ENCODE measurements around the gene VCX.
"Not testable (repeated sequence)": the region's sequence is repeated elsewhere in the genome, so short reads cannot be mapped to it uniquely, and the experiment has no call there.

VCX gene

DNA sequence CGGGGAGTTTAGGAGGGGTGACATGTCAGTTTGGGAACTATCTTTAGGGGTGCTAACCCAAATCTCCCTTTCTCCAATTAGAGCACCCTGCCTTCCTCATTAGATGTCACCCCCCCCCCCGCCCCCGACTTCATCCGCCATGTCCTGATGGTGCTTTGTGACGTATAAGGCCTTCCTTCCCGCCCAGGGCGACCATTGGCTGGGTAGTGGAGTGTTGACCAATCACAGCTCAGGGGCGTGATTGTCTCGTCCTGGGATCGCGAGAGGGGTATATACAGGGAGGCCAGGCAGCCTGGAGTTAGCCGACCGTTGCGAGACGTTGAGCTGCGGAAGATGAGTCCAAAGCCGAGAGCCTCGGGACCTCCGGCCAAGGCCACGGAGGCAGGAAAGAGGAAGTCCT lies at the start of gene VCX:
Gene VCX (plus strand): TSS at position 301 of the 400 bp plus-strand sequence. CDS start 33 bp downstream, at position 334.
- DNase-seq (ENCODE audit: low spot score): not testable (repeated sequence)

DNA sequence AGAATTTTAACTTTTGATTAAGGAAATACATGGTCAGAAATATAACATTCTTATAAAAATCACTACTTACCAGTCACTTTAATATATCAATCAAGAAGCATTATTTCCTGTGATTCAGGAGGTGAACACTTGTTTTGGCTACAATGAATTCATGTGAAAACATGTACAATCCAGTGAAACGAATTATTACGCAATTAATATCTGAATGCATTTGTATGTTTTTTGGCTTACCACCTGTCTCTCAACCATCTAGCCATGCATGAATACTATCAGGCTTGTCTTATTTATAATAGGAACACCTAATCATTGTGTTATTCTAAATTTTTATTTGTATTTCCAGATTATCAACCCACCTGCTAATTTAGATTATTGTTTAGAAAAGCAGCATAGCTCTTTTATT lies 44.6 kb upstream of the VCX start:
- no peak for DNase-seq (ENCODE audit: low spot score)

- DNase-seq (ENCODE audit: low spot score): peak; percentile 0
Observed at GRCh38 chrX:7801711-7802110, 41.3 kb upstream of the VCX start.

DNA sequence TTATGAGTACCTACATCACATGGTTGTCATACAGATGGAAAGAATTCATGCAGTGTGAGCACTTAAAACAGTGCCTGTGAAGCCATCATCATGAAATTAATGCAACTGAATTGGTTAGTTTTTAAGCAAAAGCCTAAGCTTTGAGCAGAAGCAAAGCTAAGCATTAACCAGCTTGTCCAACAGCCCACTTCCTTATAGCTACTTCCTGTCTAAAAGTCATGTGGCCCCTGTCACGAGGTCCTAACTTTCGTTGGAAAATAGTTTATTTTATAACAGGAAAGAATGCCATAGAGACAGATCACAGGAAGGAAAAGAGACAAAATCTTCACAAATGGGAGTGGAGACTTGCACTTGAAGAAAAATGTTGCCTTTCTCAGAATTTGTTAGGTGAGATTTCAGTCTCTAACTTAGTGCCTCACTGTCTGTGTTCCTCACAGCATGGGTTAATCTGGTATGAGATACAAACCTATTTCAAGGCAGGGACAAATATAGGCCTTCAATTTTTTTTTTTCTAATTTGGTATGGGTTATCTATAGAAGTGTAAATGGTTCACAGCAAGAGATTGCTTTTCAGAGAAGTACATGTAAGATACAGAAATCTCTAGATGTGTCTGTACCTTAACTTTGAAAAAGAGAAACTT lies 27.7 kb upstream of the VCX start:
- DNase-seq (ENCODE audit: low spot score): no peak

GRCh38 chrX:7828594-7828993 lies 14.4 kb upstream of the VCX start:
- no peak for DNase-seq (ENCODE audit: low spot score)

DNA sequence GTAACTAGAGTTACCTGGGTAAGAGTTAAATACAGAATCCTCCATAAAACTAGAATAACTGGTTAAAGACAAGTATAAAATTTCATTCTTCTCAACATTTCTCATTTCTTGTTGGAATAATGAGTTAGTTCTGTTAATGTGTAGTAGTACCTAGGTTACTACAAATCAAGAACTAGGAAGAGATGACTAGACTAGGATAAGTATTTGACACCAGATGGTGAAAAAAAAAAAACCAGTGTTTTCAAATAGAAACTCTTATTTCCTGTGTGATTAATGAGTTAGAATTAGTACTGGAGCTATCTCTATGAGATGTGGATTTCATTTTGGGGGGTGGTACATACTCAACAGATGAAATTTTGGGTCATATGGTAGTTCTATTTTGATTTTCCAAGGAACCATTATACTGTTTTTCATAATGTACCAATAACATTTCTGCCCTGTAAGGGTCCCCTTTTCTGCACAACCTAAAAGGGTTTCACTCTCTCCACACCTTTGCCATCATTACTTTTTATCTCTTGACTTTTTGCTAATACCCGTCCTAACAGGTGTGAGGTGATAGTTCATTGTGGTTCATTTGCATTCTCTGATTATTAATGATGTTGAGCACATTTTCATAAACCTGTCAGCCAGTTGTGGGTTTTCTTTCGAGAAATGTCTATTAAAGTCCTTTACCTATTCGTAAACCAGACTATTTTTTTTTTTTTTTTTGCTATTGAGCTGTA lies 1.7 kb upstream of the VCX start:
- DNase-seq (ENCODE audit: low spot score): no peak

DNA sequence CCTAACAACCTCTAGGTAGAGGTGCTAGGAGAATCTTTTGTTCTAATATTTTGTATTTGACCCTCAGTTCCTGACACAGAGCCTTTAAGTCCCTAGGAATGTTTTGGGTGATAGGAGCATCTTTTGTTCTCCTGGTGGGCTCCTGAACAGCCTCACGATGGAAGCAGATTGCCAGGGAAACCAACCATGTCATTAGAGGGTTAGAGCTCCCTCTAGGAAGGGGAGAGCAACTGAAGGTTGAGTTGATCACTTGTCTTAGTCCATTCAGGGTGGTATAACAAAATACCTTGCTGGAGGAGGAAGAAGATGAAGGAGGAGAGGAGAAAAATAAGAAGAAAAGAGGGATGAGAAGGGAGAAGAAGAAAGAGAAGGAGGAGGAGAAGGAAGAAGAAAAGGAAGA lies 9.2 kb downstream of the VCX start:
- DNase-seq (ENCODE audit: low spot score): no peak

GRCh38 chrX:7872042-7872441 lies 29.1 kb downstream of the VCX start:
- no peak for DNase-seq (ENCODE audit: low spot score)

GRCh38 chrX:7876957-7877356 lies 34.0 kb downstream of the VCX start:
- DNase-seq (ENCODE audit: low spot score): no peak

- DNase-seq (ENCODE audit: low spot score): peak; percentile 5
Observed at GRCh38 chrX:7889135-7889534, 46.2 kb downstream of the VCX start.

GRCh38 chrX:7889680-7890079 lies 46.7 kb downstream of the VCX start:
- no peak for DNase-seq (ENCODE audit: low spot score)

DNA sequence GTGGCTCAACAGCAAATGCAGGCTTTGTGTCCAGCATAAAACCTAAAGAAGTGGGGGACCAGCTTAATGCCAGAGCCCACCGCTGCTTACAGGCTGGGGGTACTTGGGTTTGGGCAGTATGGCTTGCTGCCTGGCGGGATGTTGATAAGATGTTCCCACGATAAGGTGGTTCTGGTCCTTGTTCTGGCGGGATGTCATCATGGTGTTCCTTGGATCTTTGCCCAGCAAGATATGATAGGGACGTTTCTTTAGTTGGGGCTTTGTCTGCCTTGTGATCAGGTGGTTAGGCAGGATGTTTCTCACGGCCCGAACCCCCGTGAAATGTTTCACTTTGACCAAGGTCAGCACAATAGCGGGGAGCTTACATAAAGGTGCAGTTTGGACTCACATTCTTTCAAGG lies 49.0 kb downstream of the VCX start:
- no peak for DNase-seq (ENCODE audit: low spot score)

All from cerebellar cortex (tissue), 1 donor.